RWPE2 (cell line): ENCODE results near the gene DAD1.
A peak's percentile ranks its signal among the peaks of the same experiment; 100 is the strongest.

ENCODE experiments used
- ATAC-seq: fragments of 200-7000 bp; cut with Tn5 transposase; 3 replicates; pipeline ENCODE4 v1.9.1; 2021; ENCODE audit warnings: low read depth
- DNase-seq: peaks from one replicate; pipeline ENCODE4 v3.0.0-alpha.2; 2020; ENCODE audit warnings: low spot score
- H3K27ac ChIP-seq: fragments of 450-650 bp; 2 replicates; pipeline ENCODE4 v1.5.1; 2017; ENCODE audit warnings: mild to moderate bottlenecking; ENCODE audit not compliant: poor library complexity, severe bottlenecking
- H3K27me3 ChIP-seq: fragments of 250-450 bp; sonication (Bioruptor Pico); 2 replicates; pipeline ENCODE4 v1.5.1; 2021; ENCODE audit warnings: mild to moderate bottlenecking, moderate library complexity; ENCODE audit not compliant: insufficient read depth, poor library complexity, severe bottlenecking
- H3K36me3 ChIP-seq: fragments of 250-450 bp; sonication (Bioruptor Pico); 2 replicates; pipeline ENCODE4 v1.5.1; 2020; ENCODE audit warnings: low read depth, mild to moderate bottlenecking, moderate library complexity
- H3K4me1 ChIP-seq: fragments of 250-450 bp; sonication (Bioruptor Pico); 2 replicates; pipeline ENCODE4 v1.5.1; 2021; ENCODE audit warnings: mild to moderate bottlenecking, moderate library complexity; ENCODE audit not compliant: insufficient read depth, poor library complexity, severe bottlenecking
- H3K4me3 ChIP-seq: fragments of 250-450 bp; sonication (Bioruptor Pico); 2 replicates; pipeline ENCODE4 v1.5.1; 2021; ENCODE audit warnings: mild to moderate bottlenecking, moderate library complexity; ENCODE audit not compliant: severe bottlenecking
- H3K9me3 ChIP-seq: fragments of 250-450 bp; sonication (Bioruptor Pico); 2 replicates; pipeline ENCODE4 v1.5.1; 2021; ENCODE audit warnings: mild to moderate bottlenecking, moderate library complexity; ENCODE audit not compliant: severe bottlenecking
- TF ChIP-seq, protein P1 (sequence below): fragments of 450-650 bp; IDR thresholded peaks from one replicate; pipeline ENCODE4 v1.5.1; 2017; ENCODE audit warnings: mild to moderate bottlenecking, moderate library complexity; ENCODE audit not compliant: poor library complexity, severe bottlenecking

Gene DAD1

GRCh38 chr14:22519877-22520685, 68.9 kb downstream of the DAD1 start:
- Histone ChIP-seq H3K4me1 (peaks cover 26% of the 10 kb centered on the region), H3K27me3 (no peaks in the 10 kb centered on the region), H3K36me3 (no peaks in the 10 kb centered on the region), H3K27ac (peak overlapping the region; percentile 11), H3K4me3 (no peak overlapping the region), H3K9me3 (no peaks in the 10 kb centered on the region)
- DNase-seq, result no peak
- ATAC-seq, result peak; percentile 90
- TF ChIP-seq, protein P1, sequence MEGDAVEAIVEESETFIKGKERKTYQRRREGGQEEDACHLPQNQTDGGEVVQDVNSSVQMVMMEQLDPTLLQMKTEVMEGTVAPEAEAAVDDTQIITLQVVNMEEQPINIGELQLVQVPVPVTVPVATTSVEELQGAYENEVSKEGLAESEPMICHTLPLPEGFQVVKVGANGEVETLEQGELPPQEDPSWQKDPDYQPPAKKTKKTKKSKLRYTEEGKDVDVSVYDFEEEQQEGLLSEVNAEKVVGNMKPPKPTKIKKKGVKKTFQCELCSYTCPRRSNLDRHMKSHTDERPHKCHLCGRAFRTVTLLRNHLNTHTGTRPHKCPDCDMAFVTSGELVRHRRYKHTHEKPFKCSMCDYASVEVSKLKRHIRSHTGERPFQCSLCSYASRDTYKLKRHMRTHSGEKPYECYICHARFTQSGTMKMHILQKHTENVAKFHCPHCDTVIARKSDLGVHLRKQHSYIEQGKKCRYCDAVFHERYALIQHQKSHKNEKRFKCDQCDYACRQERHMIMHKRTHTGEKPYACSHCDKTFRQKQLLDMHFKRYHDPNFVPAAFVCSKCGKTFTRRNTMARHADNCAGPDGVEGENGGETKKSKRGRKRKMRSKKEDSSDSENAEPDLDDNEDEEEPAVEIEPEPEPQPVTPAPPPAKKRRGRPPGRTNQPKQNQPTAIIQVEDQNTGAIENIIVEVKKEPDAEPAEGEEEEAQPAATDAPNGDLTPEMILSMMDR, result no peak

DNA sequence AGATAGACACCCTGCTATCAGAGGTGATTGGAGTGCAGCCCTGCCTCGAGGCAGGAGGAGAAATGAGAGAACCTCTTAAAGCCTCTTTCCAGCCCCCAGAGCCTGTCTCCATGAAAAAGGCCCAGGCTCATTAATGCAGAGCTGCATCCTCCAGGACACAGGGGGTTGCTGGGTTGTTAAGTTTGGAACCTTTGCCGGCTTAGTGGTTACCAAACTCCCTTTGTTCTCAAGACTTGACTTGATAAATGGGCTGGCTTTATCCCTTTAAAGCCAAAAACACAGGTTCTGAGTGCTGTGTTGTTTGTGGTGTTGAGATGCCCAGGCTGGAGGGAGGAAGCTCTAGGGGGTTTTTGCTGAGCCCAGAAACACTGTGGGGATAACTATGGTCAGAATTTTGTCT, 71.0 kb downstream of the DAD1 start:
- no peaks in the 10 kb centered on the region for H3K27me3 ChIP-seq

DNA sequence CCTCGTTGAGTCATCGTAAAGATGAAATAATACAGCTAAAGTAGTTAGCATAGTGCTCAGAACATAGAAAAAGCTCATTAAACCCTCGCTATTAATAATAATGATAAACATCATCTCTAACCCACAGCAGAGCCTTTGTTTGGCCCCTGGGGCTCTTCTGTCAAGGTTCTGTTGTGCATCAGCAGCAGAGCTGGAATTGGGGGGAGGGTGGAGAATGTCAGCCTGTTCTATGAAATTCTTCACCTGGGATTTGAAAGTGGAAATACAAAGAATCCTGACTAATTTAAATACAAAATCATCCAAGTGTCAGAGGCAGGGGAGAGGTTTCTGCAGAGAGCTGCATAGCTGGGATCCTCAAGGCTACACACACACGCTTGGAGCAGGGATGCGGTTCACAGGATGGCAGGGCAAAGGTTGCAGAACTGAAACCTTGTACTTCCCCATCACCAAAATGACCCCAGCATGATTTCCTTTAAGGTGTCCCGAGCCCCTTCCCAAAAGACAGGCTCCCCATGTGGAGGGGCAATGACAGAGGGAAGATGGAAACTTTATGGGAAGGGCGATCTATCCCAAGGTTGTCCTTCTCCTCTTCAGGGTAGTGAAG, 71.8 kb downstream of the DAD1 start:
- no peak for DNase-seq
- Histone ChIP-seq H3K9me3 (no peaks in the 10 kb centered on the region), H3K27me3 (no peaks in the 10 kb centered on the region), H3K27ac (no peak overlapping the region), H3K36me3 (no peaks in the 10 kb centered on the region), H3K4me3 (no peak overlapping the region), H3K4me1 (peaks cover 19% of the 10 kb centered on the region)
- TF ChIP-seq, protein P1, result no peak
- ATAC-seq, result no peak

More for the DNA sequence above, 71.0 kb downstream of the DAD1 start:
- no peak overlapping the region for H3K4me3 ChIP-seq
- no peaks in the 10 kb centered on the region for H3K9me3 ChIP-seq
- ATAC-seq, result no peak
- peaks cover 19% of the 10 kb centered on the region for H3K4me1 ChIP-seq
- no peaks in the 10 kb centered on the region for H3K36me3 ChIP-seq
- DNase-seq, result no peak
- TF ChIP-seq, protein P1, result no peak
- H3K27ac ChIP-seq, result no peak overlapping the region

DNA sequence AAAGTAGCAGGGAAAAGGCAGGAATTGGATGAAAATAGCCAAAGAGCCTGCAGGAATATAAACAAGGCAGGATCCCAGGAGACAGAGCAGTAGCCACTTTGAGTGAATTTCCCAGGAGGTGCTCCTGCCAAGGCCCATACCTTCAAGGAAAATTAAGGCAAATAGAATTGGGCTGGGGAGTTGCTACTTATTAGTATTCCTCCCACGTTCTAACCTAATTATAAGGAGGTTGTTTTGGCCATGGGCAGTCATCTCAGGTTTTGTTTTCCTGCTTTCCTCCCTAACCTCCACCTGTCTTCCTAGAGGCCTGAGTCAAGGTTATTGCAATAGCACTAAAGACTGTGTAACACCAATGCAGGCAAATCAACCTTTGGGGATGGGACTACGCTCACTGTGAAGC, 73.1 kb downstream of the DAD1 start:
- H3K27me3 ChIP-seq, result no peaks in the 10 kb centered on the region
- TF ChIP-seq, protein P1, result no peak
- H3K9me3 ChIP-seq, result no peaks in the 10 kb centered on the region
- DNase-seq (no peak), ATAC-seq (no peak)
- H3K4me1 ChIP-seq, result peaks cover 17% of the 10 kb centered on the region
- H3K4me3 ChIP-seq, result no peak overlapping the region
- H3K36me3 ChIP-seq, result no peaks in the 10 kb centered on the region
- no peak overlapping the region for H3K27ac ChIP-seq
